GM19328 (cell line): Measurements from ENCODE around the gene KCNK18.
"Not testable (repeated sequence)": the region's sequence is repeated elsewhere in the genome, so short reads cannot be mapped to it uniquely, and the experiment has no call there.

Experiments
- ATAC-seq: cut with Tn5 transposase; IDR thresholded peaks from one replicate; pipeline ENCODE4 v1.9.1; 2021; ENCODE audit warnings: mild to moderate bottlenecking, moderate library complexity; ENCODE audit not compliant: unreplicated experiment

Gene KCNK18

GRCh38 chr10:117217196-117217761, 20.0 kb downstream of the KCNK18 start:
- no peak for ATAC-seq

GRCh38 chr10:117218654-117219053, 21.4 kb downstream of the KCNK18 start:
- no peak for ATAC-seq

- no peak for ATAC-seq
Measured at GRCh38 chr10:117221156-117221711, 23.9 kb downstream of the KCNK18 start.

DNA sequence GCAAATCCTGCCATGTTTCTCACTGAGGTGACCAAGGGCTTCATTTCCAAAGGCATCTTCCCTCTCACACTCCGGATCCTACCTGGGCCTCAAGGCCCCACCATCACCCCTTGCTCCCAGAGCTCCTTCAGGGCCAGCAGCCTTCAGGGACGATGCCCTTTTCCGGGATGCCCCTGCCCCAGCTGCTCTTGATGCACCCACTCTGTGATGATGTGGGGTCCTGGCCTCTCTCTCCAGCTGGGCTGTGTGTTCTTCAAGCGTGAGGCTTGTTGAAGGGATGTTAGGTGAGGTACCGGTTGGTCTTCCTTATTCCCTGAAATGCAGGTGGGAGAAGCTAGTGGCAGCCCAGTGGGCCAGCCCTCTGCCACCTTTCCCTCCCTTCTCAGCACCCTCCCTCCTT, 25.3 kb downstream of the KCNK18 start:
- no peak for ATAC-seq

DNA sequence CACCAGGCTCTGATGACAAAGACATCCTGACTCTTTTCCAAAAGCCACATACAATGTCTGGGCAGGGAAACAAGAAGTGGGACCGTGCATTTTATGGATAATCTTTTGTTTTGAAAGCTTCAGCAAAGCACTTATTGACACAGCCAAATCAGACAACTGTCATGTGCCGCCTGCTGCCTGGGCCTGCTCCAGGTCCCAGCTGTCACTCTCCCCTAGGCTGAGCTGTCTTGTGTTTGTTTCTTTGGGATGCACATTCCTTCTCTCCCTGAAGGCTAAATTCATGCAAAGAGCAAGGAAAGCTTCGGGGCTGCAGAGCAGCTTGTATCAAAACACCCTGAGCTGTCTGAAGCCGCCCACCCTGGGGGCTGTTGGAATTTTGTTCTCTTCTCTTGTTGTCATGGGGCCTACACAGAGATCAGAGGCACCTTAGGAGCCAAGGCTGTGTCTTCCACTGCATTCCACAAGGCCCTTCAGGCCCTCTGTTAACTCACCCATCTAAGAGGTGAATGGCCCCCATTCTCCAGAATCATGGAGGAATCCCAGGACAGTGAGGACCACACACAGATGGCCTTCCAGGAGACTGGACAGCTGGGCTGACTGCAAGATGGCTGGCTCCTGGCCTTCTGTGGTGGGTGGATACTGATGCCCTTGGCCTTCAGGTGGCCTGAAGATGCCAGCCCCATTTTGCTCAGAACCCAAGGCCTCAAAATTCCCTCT, 25.8 kb downstream of the KCNK18 start:
- ATAC-seq: no peak

GRCh38 chr10:117223693-117224430, 26.6 kb downstream of the KCNK18 start:
- no peak for ATAC-seq

DNA sequence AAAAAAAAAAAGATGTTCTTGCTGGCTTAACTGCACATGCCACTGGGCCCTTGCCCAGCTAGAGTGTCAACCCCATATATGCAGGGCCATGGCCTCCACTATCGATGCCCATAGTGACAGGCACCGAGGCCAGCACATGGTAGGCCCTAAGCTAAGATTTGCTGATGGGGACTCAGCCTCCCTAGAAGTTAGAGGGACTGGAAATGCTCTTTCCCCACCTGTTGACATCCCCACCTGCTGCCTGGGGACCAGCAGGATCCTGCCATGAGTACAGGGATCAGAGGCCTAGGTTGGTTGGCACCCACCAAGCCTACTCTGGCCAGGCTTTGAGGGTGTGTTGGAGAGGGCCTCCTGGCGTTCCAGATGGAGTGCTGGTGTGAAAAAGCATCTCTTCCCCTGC, 27.6 kb downstream of the KCNK18 start:
- ATAC-seq: no peak

- ATAC-seq: no peak
Measured at GRCh38 chr10:117226813-117227451, 29.6 kb downstream of the KCNK18 start.

DNA sequence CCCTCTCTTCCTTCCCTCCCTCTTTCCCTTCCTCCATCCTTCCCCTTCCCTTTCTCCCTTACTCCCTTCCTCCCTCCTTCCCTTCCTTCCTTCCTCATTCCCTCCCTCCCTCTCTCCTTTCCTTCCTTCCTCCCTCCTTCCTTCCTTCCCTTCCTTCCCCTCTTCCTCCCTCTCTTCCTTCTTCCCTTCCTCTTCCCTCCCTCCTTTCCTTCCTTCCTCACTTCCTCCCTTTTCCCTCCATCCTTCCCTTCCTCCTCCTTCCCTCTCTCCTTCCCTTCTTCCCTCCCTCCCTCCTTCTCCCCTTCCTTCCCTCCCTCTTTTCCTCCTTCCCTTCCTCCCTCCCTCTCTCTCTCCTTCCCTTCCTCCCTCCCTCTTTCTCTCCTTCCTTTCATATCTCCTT, 30.9 kb downstream of the KCNK18 start:
- no peak for ATAC-seq

DNA sequence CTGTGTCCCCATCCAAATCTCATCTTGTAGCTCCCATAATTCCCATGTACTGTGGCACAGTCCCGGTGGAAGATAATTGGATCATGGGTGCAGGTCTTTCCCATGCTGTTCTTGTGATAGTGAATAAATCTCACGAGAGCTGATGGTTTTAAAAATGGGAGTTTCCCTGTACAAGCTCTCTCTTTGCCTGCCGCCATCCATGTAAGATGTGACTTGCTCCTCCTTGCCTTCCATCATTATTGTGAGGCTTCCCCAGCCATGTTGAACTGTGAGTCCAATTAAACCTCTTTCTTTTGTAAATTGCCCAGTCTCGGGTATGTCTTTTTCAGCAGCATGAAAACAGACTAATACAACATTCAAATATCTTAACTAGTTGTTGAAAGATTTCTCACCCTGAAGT, 32.8 kb downstream of the KCNK18 start:
- ATAC-seq: not testable (repeated sequence)

DNA sequence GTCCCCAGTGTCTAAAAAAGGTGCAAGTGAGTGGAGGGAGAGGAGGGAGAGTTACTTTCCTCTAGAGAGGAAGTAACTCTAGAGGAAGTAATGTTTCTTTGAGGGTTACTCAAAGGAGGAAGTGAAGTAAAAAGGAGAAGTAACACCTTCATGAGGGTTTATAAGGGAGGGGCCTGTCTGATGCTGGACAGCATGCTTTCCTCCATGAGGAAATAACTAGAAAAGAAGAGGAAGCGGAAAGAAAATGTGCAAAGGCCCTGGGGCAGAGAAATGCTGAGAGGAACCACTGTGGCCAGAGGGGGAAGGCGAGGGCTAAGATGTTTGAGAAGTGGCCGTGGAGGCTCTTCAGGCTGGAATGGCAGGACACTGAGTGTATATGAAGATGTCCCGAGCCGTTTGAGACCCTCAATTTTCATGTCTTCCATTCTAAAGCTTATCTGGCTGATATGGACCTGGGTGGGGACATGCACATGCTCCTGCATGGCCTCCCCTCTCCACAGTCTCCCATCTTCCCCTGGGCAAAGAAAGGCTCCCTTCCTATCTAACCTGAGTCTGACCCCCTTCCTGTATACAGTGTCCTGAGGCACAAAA, 40.2 kb downstream of the KCNK18 start:
- no peak for ATAC-seq

GRCh38 chr10:117239051-117239450, 41.8 kb downstream of the KCNK18 start:
- ATAC-seq: no peak

DNA sequence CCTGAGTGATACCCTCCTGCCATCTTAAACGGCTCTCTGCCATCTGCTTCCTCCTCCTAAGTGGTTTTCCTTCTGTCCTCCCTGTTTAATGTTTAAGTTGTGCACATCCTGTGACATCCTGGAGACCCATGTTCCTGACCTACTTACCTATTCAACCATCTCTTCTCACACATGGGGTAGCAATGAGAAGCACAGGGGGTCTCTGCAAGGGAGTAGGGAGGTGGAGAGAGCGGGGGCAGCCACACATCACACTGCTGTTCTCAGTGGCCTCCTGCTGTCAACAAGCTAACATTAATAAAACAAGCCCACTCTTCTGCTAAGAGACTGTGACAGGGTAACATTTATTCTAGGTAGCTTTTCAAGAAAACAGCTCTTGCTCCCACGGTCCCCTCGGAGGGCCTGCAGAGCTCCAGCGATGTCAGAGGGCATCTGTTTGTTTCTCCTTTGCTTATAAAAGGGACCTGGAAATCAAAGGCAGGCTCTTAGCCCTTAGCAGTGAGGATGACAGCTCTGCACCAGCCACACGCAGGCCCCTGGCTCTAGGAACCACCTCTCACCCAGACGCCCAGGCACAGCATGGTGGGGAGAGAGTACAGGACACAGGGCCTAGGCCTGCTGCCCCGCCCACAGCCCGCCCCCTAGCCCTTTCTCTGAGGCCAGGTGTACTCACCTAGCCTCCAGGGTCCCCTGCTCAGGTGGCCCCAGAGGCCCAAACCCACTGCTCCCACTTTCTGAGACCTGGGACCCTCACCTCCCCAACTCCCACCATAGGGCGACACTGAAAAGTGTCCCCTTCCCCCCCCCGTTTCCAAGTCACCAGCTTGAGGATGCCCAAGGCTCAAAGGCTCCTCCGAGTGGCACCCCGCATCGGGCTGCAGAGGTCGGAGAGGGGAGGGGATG, 42.7 kb downstream of the KCNK18 start:
- no peak for ATAC-seq

- no peak for ATAC-seq
Measured at GRCh38 chr10:117240621-117241529, 43.6 kb downstream of the KCNK18 start, which contains the start of gene SLC18A2. TSS of gene SLC18A2 (plus strand) at chr10:117241114. CDS start at chr10:117241694, 580 bp downstream.

GRCh38 chr10:117241541-117242462, 44.5 kb downstream of the KCNK18 start:
- no peak for ATAC-seq

DNA sequence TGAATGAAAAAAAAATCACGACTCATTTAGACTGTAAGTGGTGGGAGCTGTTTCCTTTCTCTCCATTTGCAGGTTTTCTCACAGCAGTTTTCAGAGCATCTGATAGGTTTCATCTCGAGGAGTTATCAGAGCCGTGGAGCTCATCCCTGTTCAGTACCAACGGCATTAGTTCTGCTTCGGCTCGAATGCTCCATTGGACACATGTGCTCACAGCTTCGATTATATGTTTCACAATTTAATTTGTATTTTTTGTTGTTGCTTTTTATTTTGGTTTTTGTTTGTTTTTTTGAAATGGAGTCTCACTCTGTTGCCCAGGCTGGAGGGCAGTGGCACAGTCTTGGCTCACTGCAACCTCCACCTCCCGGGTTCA, 45.2 kb downstream of the KCNK18 start:
- ATAC-seq: no peak

- ATAC-seq: no peak
Measured at GRCh38 chr10:117246997-117247671, 49.8 kb downstream of the KCNK18 start.
